HEK293 (cell line): Measurements from ENCODE around the gene PRRT1.
A peak's percentile ranks its signal among the peaks of the same experiment; 100 is the strongest.

Source experiments
- BCL11B ChIP-seq: fragments of 450-650 bp; formaldehyde crosslinking; IDR thresholded peaks from 2 replicates; pipeline ENCODE4 v1.5.1; 2016; ENCODE audit warnings: low read depth, missing biosample characterization, missing genetic modification characterization
- HOXC10 ChIP-seq: sonication (generic); formaldehyde crosslinking; IDR thresholded peaks from 2 replicates; pipeline ENCODE4 v1.8.1; 2023; ENCODE audit warnings: mild to moderate bottlenecking, missing genetic modification reagents
- PRDM2 ChIP-seq: fragments of 450-650 bp; formaldehyde crosslinking; IDR thresholded peaks from 2 replicates; pipeline ENCODE4 v1.5.1; 2016; ENCODE audit warnings: missing biosample characterization, missing genetic modification characterization, borderline replicate concordance
- TSHZ1 ChIP-seq: fragments of 450-650 bp; formaldehyde crosslinking; IDR thresholded peaks from 2 replicates; pipeline ENCODE4 v1.5.1; 2016; ENCODE audit warnings: missing biosample characterization, missing genetic modification characterization, borderline replicate concordance
- ZBTB1 ChIP-seq: fragments of 450-650 bp; formaldehyde crosslinking; IDR thresholded peaks from 2 replicates; pipeline ENCODE4 v1.5.1; 2016; ENCODE audit warnings: missing biosample characterization, missing genetic modification characterization
- ZBTB10 ChIP-seq: fragments of 450-650 bp; formaldehyde crosslinking; IDR thresholded peaks from 2 replicates; pipeline ENCODE4 v1.5.1; 2016; ENCODE audit warnings: missing biosample characterization, missing genetic modification characterization
- ZBTB11 ChIP-seq: fragments of 450-650 bp; formaldehyde crosslinking; conservative IDR thresholded peaks from 2 replicates; pipeline ENCODE4 v1.5.1; 2016; ENCODE audit warnings: low read depth, missing biosample characterization, missing genetic modification characterization
- ZNF148 ChIP-seq: fragments of 450-650 bp; formaldehyde crosslinking; IDR thresholded peaks from 2 replicates; pipeline ENCODE4 v1.5.0; 2017; ENCODE audit warnings: missing biosample characterization, missing genetic modification characterization, borderline replicate concordance
- ZNF155 ChIP-seq: fragments of 450-650 bp; formaldehyde crosslinking; IDR thresholded peaks from 2 replicates; pipeline ENCODE4 v1.5.1; 2016; ENCODE audit warnings: missing biosample characterization, missing genetic modification characterization
- ZNF175 ChIP-seq: fragments of 450-650 bp; formaldehyde crosslinking; IDR thresholded peaks from 2 replicates; pipeline ENCODE4 v1.5.1; 2016; ENCODE audit warnings: missing biosample characterization, missing genetic modification characterization
- ZNF202 ChIP-seq: fragments of 450-650 bp; formaldehyde crosslinking; IDR thresholded peaks from 2 replicates; pipeline ENCODE4 v1.5.1; 2016; ENCODE audit warnings: missing biosample characterization, missing genetic modification characterization, borderline replicate concordance
- ZNF23 ChIP-seq: fragments of 450-650 bp; formaldehyde crosslinking; IDR thresholded peaks from 2 replicates; pipeline ENCODE4 v1.5.1; 2016; ENCODE audit warnings: missing biosample characterization, missing genetic modification characterization, borderline replicate concordance
- ZNF391 ChIP-seq: fragments of 450-650 bp; formaldehyde crosslinking; IDR thresholded peaks from 2 replicates; pipeline ENCODE4 v1.5.1; 2016; ENCODE audit warnings: low read depth, missing biosample characterization, missing genetic modification characterization, borderline replicate concordance
- ZNF513 ChIP-seq: fragments of 450-650 bp; IDR thresholded peaks from 2 replicates; pipeline ENCODE4 v1.5.1; 2018; ENCODE audit warnings: missing biosample characterization, missing genetic modification characterization
- ZNF76 ChIP-seq: fragments of 450-650 bp; formaldehyde crosslinking; IDR thresholded peaks from 2 replicates; pipeline ENCODE4; 2016; ENCODE audit warnings: low read depth, missing biosample characterization, missing genetic modification characterization, borderline replicate concordance

PRRT1 gene

GRCh38 chr6:32195902-32196681, 44.4 kb upstream of the PRRT1 start (continued):
- TF ChIP-seq ZNF148 (tag by site-specific recombination): no peak
- TF ChIP-seq ZNF175 (tag by site-specific recombination): no peak
- no peak for TF ChIP-seq ZNF155 (tag by site-specific recombination)
- TF ChIP-seq BCL11B (tag by site-specific recombination): peak; percentile 44; the same call in 1 of the 2 replicates
- TF ChIP-seq ZBTB1 (tag by site-specific recombination): no peak
- TF ChIP-seq ZNF23 (tag by site-specific recombination): no peak
- TF ChIP-seq ZNF513 (tag by site-specific recombination): no peak
- TF ChIP-seq ZNF391: 0 out of 2 replicates have a peak, but pooled peaks have one; percentile 54
- TF ChIP-seq TSHZ1 (tag by site-specific recombination): no peak; the same call in 1 of the 2 replicates
- TF ChIP-seq HOXC10 (CRISPR knock-in tag): peak; percentile 64; the same call in 1 of the 2 replicates
- TF ChIP-seq ZNF76: peak; percentile 93
- TF ChIP-seq ZBTB10 (tag by site-specific recombination): peak; percentile 65; the same call in 1 of the 2 replicates
- TF ChIP-seq ZNF202 (tag by site-specific recombination): no peak
- TF ChIP-seq PRDM2 (tag by site-specific recombination): no peak
- TF ChIP-seq ZBTB11 (tag by site-specific recombination): peak; percentile 33
